ENCODE data around the gene HNRNPC. TPM values are rescaled to one million over a fixed set of nuclear protein-coding genes. Genes with fewer than 3 reads are reported as not detected.

HNRNPC gene
- total RNA-seq, 1 experiment from 2014 or later: 1,062 TPM

DNA sequence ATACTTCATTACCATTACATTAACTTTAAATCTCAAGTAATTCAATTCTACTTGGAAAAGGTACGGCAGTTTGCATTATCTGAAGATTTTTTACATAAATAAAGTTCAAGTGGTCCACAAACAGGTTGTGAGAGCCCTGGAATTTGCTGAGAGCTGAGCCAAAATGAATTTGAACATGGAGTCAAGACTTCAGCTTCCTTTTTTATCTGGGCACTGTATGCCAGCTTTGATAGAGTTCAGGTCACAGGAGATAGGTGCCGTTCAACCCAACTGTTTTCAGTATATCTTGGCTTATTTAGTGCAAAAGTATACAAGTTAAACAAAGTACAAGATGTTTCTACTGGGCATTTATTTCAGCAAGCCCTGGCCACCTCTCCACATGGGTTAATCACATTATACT is 28.8 kb downstream of the HNRNPC start:
- no CpG with 5 or more reads among the region's 2 CpGs for WGBS (ENCODE audit: extremely low coverage, insufficient read length, low lambda C conversion rate)
- H3K9me3 Mint-ChIP-seq: no peaks in the 10 kb centered on the region

More for the DNA sequence above, 28.8 kb downstream of the HNRNPC start:
- peaks cover 3% of the 10 kb centered on the region for H3K79me1 ChIP-seq (ENCODE audit: insufficient read depth, low read depth, low read length, poor library complexity, severe bottlenecking)
- no peak overlapping the region for H2BK120ac ChIP-seq (ENCODE audit: low read depth, low read length, poor library complexity, severe bottlenecking)
- Mint-ChIP-seq H3K27ac (peak overlapping the region in 2 of 3 experiments; percentile 6 to 20; a peak in 1 of 7 replicates), H3K27me3 (ENCODE audit: low read depth) (no peaks in the 10 kb centered on the region; the same call in 1 of the 2 replicates), H3K4me3 (no peak overlapping the region), H3K4me1 (peaks cover 8 to 38% of the 10 kb centered on the region in 2 experiments), H3K36me3 (ENCODE audit: insufficient read depth in 1 of 3, low read depth in 3 of 3) (peaks cover 20 to 78% (median 69%) of the 10 kb centered on the region in 3 experiments)
- H3K27ac ChIP-seq (ENCODE audit: insufficient read length, low read depth, low read length): no peak overlapping the region
- no peak overlapping the region for H2AK5ac ChIP-seq (ENCODE audit: insufficient read length, low read length)
- H2BK20ac ChIP-seq (ENCODE audit: low read depth, low read length, poor library complexity, severe bottlenecking): no peak overlapping the region
- no peak overlapping the region for H2BK12ac ChIP-seq (ENCODE audit: insufficient read length, low read depth, low read length)
- H3K23ac ChIP-seq (ENCODE audit: insufficient read length, low read depth, low read length): no peak overlapping the region
- H3K18ac ChIP-seq (ENCODE audit: insufficient read length, low read depth, low read length): no peak overlapping the region
- no peak overlapping the region for H4K91ac ChIP-seq (ENCODE audit: insufficient read length, low read depth, low read length)
- no peak overlapping the region for H4K5ac ChIP-seq (ENCODE audit: insufficient read length, low read depth, low read length)
- H2BK5ac ChIP-seq (ENCODE audit: insufficient read length, low read length): no peak overlapping the region
- no peaks in the 10 kb centered on the region for H3K4me1 ChIP-seq (ENCODE audit: insufficient read depth, low read length)
- H3K9me3 ChIP-seq (ENCODE audit: control insufficient read depth, low read depth, low read length): no peaks in the 10 kb centered on the region
- H3K56ac ChIP-seq (ENCODE audit: insufficient read length, low read depth, low read length): no peak overlapping the region
- H3K27me3 ChIP-seq (ENCODE audit: insufficient read depth, low read length): no peaks in the 10 kb centered on the region
- no peak overlapping the region for H3K4ac ChIP-seq (ENCODE audit: low read depth, low read length)
- no peak overlapping the region for H4K8ac ChIP-seq (replicated peaks; ENCODE audit: insufficient read length, low read depth, low read length)
- H4K20me1 ChIP-seq (ENCODE audit: control insufficient read depth, insufficient read depth, insufficient read length): no peaks in the 10 kb centered on the region
- H2AFZ ChIP-seq (ENCODE audit: low read length): no peak overlapping the region
- TF ChIP-seq, protein P1, sequence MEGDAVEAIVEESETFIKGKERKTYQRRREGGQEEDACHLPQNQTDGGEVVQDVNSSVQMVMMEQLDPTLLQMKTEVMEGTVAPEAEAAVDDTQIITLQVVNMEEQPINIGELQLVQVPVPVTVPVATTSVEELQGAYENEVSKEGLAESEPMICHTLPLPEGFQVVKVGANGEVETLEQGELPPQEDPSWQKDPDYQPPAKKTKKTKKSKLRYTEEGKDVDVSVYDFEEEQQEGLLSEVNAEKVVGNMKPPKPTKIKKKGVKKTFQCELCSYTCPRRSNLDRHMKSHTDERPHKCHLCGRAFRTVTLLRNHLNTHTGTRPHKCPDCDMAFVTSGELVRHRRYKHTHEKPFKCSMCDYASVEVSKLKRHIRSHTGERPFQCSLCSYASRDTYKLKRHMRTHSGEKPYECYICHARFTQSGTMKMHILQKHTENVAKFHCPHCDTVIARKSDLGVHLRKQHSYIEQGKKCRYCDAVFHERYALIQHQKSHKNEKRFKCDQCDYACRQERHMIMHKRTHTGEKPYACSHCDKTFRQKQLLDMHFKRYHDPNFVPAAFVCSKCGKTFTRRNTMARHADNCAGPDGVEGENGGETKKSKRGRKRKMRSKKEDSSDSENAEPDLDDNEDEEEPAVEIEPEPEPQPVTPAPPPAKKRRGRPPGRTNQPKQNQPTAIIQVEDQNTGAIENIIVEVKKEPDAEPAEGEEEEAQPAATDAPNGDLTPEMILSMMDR (conservative IDR thresholded peaks at IDR 0.05): no peak
- no peak overlapping the region for H3K14ac ChIP-seq (ENCODE audit: insufficient read depth, low read length)
- no peak overlapping the region for H3T11ph ChIP-seq (ENCODE audit: low read length)
- no peak overlapping the region for H2BK15ac ChIP-seq (ENCODE audit: low read depth, low read length)
- no peak overlapping the region for H3K4me2 ChIP-seq (ENCODE audit: insufficient read depth, insufficient read length, low read length)
- H3K9ac ChIP-seq (ENCODE audit: extremely low read depth, insufficient read length, low read length): no peak overlapping the region
- no peak for DNase-seq
- H3K79me2 ChIP-seq (ENCODE audit: insufficient read depth, low read length): peaks cover 77% of the 10 kb centered on the region; the same call in 1 of the 2 replicates
- no peaks in the 10 kb centered on the region for H3K23me2 ChIP-seq (ENCODE audit: insufficient read length, low read depth, low read length, poor library complexity, severe bottlenecking)

All from H9 (cell line).